GM12875 (cell line): ENCODE data around the gene S1PR4.

Experiments
- H3K4me3 ChIP-seq: one replicate; pipeline ENCODE4 v1.5.1; 2011; ENCODE audit warnings: low read depth, low read length, control low read depth
- CTCF ChIP-seq: IDR thresholded peaks from 2 replicates; pipeline ENCODE4 v1.5.1; 2011; ENCODE audit warnings: low read depth, mild to moderate bottlenecking, control low read depth, inconsistent platforms, low read length, moderate library complexity, borderline replicate concordance; ENCODE audit not compliant: insufficient read depth

The S1PR4 gene

DNA sequence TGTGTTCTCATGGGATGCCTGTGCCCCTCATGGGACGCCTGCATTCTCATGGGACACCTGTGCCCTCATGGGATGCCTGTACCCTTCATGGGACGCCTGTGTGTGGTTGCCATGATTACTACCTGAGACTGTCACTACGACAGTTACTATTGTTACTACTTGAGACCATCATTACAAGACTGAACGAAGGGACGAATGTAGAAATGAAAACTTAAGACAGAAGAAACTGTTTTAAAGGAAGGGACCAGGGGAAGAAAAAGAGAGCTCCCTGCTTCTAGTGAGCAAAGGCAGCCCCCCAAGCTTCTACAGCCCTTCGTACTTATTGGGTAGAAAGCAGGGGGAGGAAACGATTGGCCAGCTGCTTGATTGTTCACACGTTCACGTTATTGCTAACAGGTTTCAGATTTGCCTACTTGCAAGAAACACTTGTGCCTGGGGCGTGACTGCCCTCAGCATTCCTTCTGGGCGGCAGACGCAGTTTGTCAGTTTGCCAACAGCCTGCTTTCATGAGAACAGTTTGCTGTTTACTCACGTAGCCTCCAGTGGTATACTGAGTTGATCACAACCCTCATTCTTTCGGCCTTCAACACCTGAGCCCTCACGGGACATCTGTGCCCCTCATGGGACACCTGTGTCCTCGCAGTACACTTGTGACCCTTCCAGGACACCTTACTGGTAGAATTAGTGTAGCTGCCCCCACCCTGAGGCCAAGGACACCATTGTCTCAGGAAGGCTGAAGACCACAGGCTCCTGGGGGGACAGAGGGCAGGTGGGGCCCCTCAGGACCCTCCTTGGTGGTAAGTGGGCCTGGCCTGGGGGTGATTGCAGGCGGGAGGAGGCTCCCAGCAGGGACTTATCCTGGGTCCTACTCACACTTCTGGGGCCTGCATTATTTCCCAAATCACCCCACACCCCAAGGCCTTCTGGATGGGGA is 2.5 kb upstream of the S1PR4 start:
- H3K4me3 ChIP-seq: no peak overlapping the region
- TF ChIP-seq CTCF: no peak

GRCh38 chr19:3176715-3177501 is 1.7 kb upstream of the S1PR4 start:
- peak overlapping the region; percentile 16 for H3K4me3 ChIP-seq
- TF ChIP-seq CTCF: no peak

DNA sequence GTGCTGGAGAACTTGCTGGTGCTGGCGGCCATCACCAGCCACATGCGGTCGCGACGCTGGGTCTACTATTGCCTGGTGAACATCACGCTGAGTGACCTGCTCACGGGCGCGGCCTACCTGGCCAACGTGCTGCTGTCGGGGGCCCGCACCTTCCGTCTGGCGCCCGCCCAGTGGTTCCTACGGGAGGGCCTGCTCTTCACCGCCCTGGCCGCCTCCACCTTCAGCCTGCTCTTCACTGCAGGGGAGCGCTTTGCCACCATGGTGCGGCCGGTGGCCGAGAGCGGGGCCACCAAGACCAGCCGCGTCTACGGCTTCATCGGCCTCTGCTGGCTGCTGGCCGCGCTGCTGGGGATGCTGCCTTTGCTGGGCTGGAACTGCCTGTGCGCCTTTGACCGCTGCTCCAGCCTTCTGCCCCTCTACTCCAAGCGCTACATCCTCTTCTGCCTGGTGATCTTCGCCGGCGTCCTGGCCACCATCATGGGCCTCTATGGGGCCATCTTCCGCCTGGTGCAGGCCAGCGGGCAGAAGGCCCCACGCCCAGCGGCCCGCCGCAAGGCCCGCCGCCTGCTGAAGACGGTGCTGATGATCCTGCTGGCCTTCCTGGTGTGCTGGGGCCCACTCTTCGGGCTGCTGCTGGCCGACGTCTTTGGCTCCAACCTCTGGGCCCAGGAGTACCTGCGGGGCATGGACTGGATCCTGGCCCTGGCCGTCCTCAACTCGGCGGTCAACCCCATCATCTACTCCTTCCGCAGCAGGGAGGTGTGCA is 587 bp downstream of the S1PR4 start:
- no peak for TF ChIP-seq CTCF
- peak overlapping the region; percentile 97 for H3K4me3 ChIP-seq

DNA sequence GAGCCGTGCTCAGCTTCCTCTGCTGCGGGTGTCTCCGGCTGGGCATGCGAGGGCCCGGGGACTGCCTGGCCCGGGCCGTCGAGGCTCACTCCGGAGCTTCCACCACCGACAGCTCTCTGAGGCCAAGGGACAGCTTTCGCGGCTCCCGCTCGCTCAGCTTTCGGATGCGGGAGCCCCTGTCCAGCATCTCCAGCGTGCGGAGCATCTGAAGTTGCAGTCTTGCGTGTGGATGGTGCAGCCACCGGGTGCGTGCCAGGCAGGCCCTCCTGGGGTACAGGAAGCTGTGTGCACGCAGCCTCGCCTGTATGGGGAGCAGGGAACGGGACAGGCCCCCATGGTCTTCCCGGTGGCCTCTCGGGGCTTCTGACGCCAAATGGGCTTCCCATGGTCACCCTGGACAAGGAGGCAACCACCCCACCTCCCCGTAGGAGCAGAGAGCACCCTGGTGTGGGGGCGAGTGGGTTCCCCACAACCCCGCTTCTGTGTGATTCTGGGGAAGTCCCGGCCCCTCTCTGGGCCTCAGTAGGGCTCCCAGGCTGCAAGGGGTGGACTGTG is 1.2 kb downstream of the S1PR4 start:
- peak overlapping the region; percentile 97 for H3K4me3 ChIP-seq
- no peak for TF ChIP-seq CTCF

- H3K4me3 ChIP-seq: no peak overlapping the region
- no peak for TF ChIP-seq CTCF
Measured at GRCh38 chr19:3183721-3184641, 5.4 kb downstream of the S1PR4 start.
